Neural crest cell (in vitro differentiated cells): ENCODE data around the gene FBRSL1. TPM values are rescaled to one million over a fixed set of nuclear protein-coding genes. Genes with fewer than 3 reads are reported as not detected.

ENCODE experiments used
- DNase-seq: peaks from one replicate; pipeline ENCODE4 v3.0.0; 2021; ENCODE audit warnings: low read depth, mixed read lengths, low spot score
- H3K27ac Mint-ChIP-seq: one replicate; pipeline ENCODE4 v1.8.0; 2021; ENCODE audit warnings: mild to moderate bottlenecking, mixed read lengths; ENCODE audit not compliant: unreplicated experiment
- H3K27me3 Mint-ChIP-seq: 2 replicates; pipeline ENCODE4 v1.8.0; 2021; ENCODE audit warnings: low read depth, mild to moderate bottlenecking, mixed read lengths
- H3K36me3 Mint-ChIP-seq: 2 replicates; pipeline ENCODE4 v1.8.0; 2021; ENCODE audit warnings: low read depth, mild to moderate bottlenecking, mixed read lengths
- H3K4me1 Mint-ChIP-seq: 2 replicates; pipeline ENCODE4 v1.8.0; 2021; ENCODE audit warnings: mixed read lengths
- H3K4me3 Mint-ChIP-seq: one replicate; pipeline ENCODE4 v1.8.0; 2021; ENCODE audit warnings: mild to moderate bottlenecking, mixed read lengths
- H3K9me3 Mint-ChIP-seq: 2 replicates; pipeline ENCODE4 v1.8.0; 2021; ENCODE audit warnings: mixed read lengths
- total RNA-seq: library from RNA; stranded (reverse); gene quantifications from 2 replicates; pipeline ENCODE4 v1.2.1, GENCODE V29; 2021
- TF ChIP-seq, protein P1 (sequence below): fragments of 200-600 bp; sonication (generic); conservative IDR thresholded peaks from 2 replicates; pipeline ENCODE4 v1.5.0; 2021; ENCODE audit warnings: antibody characterized with exemption, mild to moderate bottlenecking

FBRSL1 gene
- total RNA-seq, 1 donor from 2014 or later: 118 TPM

DNA sequence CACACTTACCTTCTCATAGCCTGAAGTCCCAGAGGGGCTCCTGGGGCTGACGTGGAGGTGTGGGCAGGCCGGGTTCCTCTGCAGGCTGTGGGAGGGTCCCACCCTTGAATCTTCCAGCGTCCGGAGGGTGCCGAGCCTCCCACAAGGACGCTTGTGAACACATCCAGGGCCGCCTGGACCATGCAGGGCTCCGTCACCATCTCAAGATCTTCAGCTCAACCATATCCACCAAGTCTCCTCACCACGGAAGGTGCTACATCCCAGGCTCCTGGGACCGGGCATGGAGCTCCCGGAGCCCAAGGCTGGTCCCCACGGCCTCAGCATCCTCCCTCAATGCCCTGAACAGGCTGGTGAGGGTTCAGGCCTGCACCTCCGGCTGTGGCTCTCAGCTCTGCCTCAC lies 10.7 kb upstream of the FBRSL1 start:
- peaks cover 4% of the 10 kb centered on the region for H3K4me1 Mint-ChIP-seq
- TF ChIP-seq, protein P1, sequence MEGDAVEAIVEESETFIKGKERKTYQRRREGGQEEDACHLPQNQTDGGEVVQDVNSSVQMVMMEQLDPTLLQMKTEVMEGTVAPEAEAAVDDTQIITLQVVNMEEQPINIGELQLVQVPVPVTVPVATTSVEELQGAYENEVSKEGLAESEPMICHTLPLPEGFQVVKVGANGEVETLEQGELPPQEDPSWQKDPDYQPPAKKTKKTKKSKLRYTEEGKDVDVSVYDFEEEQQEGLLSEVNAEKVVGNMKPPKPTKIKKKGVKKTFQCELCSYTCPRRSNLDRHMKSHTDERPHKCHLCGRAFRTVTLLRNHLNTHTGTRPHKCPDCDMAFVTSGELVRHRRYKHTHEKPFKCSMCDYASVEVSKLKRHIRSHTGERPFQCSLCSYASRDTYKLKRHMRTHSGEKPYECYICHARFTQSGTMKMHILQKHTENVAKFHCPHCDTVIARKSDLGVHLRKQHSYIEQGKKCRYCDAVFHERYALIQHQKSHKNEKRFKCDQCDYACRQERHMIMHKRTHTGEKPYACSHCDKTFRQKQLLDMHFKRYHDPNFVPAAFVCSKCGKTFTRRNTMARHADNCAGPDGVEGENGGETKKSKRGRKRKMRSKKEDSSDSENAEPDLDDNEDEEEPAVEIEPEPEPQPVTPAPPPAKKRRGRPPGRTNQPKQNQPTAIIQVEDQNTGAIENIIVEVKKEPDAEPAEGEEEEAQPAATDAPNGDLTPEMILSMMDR: no peak
- H3K36me3 Mint-ChIP-seq: peaks cover 3% of the 10 kb centered on the region
- no peak overlapping the region for H3K4me3 Mint-ChIP-seq
- DNase-seq: no peak
- no peak overlapping the region for H3K27ac Mint-ChIP-seq
- H3K9me3 Mint-ChIP-seq: no peaks in the 10 kb centered on the region
- H3K27me3 Mint-ChIP-seq: peaks cover 22% of the 10 kb centered on the region

DNA sequence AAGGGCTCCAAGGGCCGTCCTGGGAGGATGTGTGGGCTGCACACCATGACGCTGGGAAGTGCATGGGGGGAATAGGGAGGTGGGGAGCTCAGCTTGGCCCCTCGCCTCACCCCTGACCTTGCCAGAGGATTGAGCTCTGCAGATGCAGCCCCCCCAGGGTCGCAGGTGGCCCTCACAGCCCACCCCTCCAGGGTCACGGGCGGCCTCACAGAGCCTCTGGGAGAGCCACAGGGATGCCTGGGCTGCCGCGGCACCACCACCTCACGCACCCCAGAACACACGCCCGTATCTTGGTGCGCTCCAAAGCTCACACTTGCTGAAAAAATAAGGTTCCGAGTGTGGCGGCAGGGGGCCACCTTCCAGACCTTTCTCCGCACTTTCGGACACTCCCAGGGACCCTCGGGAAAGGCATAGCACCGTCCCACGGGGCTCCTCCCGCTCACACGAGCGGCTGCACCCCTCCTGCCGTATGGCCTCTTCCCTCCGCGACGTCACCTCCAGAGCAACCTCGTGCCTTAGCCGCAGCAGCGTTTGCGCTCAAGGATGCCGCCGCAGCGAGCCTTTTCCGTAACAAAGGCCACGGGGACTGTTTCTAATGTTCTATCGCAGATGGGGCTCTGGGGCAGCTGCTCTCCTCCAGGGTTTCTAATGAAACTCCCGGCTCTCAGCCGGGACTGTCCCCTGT lies 9.9 kb upstream of the FBRSL1 start:
- peaks cover 22% of the 10 kb centered on the region for H3K27me3 Mint-ChIP-seq
- no peaks in the 10 kb centered on the region for H3K9me3 Mint-ChIP-seq
- H3K4me1 Mint-ChIP-seq: peaks cover 4% of the 10 kb centered on the region
- H3K4me3 Mint-ChIP-seq: no peak overlapping the region
- TF ChIP-seq, protein P1: no peak
- no peak overlapping the region for H3K27ac Mint-ChIP-seq
- no peak for DNase-seq
- H3K36me3 Mint-ChIP-seq: peaks cover 3% of the 10 kb centered on the region

DNA sequence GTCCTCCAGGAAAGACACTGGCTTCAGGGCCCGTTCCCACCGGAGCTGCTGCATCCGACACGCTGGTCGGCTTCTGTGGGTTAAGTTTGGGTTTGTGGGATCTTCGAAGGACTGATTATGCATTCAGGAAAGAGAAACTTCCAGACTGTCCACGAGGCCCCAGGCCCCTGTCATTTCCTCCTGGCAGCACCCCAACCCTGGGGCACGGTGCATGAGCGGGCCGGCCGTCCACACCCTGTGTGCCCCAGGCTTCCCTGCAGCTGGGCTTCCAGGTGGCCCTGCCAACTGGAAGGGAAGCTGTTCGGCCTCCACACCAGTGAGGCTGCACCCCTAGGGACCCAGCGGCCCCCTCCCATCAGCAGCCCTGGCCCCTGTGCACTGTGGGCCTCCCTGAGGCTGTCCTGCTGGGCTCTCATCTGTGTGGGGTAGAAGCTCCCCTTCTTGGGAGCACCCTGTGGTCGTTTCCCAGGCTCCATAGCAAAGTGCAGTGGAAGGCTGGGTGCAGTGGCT lies 9.3 kb upstream of the FBRSL1 start:
- H3K36me3 Mint-ChIP-seq: peaks cover 3% of the 10 kb centered on the region

DNA sequence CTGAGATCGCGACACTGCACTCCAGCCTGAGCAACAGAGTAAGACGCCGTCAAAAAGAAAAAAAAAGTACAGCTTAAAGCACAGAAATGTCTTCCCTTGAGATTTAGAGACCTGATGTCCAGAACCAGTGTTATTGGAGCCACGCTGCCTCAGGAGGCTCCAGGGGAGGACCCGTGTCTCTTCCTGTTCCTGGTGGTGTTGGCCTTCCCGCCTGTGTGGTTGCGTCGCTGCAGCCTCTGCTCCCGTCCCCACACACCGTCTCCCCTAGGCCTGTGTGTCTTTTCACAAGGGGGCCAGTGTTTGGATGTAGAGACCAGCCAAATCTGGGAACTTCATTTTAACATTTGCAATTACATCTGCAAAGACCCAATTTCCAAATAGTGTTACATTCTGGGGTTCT lies 8.6 kb upstream of the FBRSL1 start:
- Mint-ChIP-seq H3K4me3 (no peak overlapping the region), H3K27ac (no peak overlapping the region), H3K27me3 (peaks cover 25% of the 10 kb centered on the region), H3K4me1 (no peaks in the 10 kb centered on the region), H3K9me3 (no peaks in the 10 kb centered on the region), H3K36me3 (no peaks in the 10 kb centered on the region)
- no peak for DNase-seq
- TF ChIP-seq, protein P1: no peak

More for the DNA sequence above, 9.3 kb upstream of the FBRSL1 start:
- H3K27ac Mint-ChIP-seq: no peak overlapping the region
- TF ChIP-seq, protein P1: no peak
- H3K9me3 Mint-ChIP-seq: no peaks in the 10 kb centered on the region
- DNase-seq: no peak
- peaks cover 24% of the 10 kb centered on the region for H3K27me3 Mint-ChIP-seq
- no peak overlapping the region for H3K4me3 Mint-ChIP-seq
- peaks cover 4% of the 10 kb centered on the region for H3K4me1 Mint-ChIP-seq

DNA sequence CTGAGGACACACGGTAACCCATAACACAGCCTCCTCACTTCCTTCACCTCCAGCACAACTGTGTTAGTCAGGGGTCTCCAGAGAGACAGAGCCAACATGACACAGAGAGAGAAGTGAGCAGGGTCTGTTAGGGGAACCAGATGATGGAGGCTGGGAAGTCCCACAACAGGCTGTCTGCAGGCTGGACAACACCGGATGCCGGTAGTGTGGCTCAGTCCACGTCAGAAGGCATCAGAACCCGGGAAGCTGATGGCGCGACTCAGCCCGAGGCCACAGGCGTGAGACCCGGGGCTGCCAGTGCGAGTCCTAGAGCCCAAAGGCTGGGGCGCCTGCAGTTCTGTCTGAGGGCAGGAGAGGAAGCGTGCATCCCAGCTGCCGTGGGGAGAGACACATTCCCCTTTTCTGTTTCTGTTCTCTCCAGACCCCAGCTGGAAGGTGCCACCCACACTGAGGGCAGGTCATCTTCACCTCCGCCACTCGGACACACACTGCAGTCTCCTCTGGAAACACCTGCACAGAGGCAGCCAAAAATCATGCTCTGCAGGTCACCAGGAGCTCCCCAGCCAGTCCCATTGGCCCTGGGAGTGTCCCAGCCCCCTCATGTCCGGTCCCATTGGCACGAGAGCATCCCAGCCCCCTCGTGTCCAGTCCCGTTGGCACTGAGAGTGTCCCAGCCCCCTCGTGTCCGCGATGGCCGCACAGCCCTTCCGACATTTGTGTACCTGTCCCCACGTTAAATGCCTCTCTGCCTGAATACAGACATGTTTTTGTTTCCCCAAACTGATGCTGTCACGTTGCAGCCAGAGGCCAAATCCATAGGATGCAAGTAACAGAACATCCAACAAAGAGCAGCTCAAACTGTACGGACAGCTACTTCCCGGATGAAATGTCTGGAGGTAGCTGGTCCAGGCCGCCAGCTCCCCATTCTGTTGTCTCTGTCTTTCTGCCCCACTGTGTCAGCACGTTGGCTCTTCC lies 7.9 kb upstream of the FBRSL1 start:
- no peak for DNase-seq
- Mint-ChIP-seq H3K27me3 (peaks cover 28% of the 10 kb centered on the region), H3K36me3 (no peaks in the 10 kb centered on the region), H3K4me3 (no peak overlapping the region), H3K4me1 (no peaks in the 10 kb centered on the region), H3K9me3 (no peaks in the 10 kb centered on the region), H3K27ac (no peak overlapping the region)
- TF ChIP-seq, protein P1: no peak
